Measurements from ENCODE around the gene NOS1. TPM values are rescaled to one million over a fixed set of nuclear protein-coding genes. Genes with fewer than 3 reads are reported as not detected.
"Not testable (repeated sequence)": the region's sequence is repeated elsewhere in the genome, so short reads cannot be mapped to it uniquely, and the experiment has no call there.

The NOS1 gene
- total RNA-seq, 4 donors from 2014 or later = 6.4 to 39.9 (median 8.9) TPM

DNA sequence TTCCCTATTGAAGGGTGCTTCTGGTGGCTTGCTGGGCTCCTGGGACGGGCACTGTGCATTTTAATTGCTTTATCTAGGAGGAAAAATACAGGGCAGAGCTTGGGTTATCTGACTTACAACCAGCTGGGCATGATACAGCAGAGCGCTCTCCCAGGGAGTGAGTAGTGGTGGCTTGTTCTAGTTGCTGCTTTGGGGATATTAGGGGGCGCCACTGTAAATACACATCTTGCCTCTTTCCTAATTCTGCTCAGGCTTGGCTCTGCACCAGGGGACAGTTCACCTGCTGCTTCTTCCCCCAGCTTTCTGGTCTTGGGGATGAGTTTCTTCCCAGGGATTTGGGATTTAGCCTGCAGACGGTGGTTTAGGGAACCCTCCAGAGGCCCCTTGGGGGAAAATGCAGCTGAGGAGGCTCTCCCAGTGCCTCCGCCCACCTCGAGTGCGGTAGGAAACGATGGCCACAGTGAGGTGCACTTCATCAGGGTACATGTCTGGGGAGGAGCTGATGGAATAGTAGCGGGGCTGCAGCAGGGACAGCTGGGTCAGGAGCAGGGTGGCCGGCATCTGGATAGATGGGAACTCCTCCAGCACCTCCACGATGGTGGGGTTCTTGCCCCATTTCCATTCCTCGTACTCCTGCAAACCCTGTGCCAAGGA is 134.3 kb downstream of the NOS1 start:
- Histone ChIP-seq H3K27ac (no peak overlapping the region), H3K36me3 (peaks cover 0 to 26% of the 10 kb centered on the region in 2 donors), H3K9me3 (no peaks in the 10 kb centered on the region), H3K4me3 (no peak overlapping the region), H3K4me1 (no peaks in the 10 kb centered on the region), H3K27me3 (no peaks in the 10 kb centered on the region)
- ATAC-seq = no peak
- no peak for DNase-seq
- intact Hi-C loops (cut with DNase I; ENCODE audit: low total_unique reads) = no loop called here
- TF ChIP-seq, protein P1, sequence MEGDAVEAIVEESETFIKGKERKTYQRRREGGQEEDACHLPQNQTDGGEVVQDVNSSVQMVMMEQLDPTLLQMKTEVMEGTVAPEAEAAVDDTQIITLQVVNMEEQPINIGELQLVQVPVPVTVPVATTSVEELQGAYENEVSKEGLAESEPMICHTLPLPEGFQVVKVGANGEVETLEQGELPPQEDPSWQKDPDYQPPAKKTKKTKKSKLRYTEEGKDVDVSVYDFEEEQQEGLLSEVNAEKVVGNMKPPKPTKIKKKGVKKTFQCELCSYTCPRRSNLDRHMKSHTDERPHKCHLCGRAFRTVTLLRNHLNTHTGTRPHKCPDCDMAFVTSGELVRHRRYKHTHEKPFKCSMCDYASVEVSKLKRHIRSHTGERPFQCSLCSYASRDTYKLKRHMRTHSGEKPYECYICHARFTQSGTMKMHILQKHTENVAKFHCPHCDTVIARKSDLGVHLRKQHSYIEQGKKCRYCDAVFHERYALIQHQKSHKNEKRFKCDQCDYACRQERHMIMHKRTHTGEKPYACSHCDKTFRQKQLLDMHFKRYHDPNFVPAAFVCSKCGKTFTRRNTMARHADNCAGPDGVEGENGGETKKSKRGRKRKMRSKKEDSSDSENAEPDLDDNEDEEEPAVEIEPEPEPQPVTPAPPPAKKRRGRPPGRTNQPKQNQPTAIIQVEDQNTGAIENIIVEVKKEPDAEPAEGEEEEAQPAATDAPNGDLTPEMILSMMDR (IDR thresholded peaks at IDR 0.05 in 4 of 5, conservative IDR thresholded peaks at IDR 0.05 in 1 of 5) = no peak
- TF ChIP-seq POLR2A (IDR thresholded peaks at IDR 0.05) = no peak
- in situ Hi-C loops (cut with MboI; ENCODE audit: low sequenced_read_pairs in 4 of 4) = loop anchor here in 2 of 4 donors (25.0 kb wide), 1 partner anchor 360 kb away; no protein-coding TSS in a partner anchor

DNA sequence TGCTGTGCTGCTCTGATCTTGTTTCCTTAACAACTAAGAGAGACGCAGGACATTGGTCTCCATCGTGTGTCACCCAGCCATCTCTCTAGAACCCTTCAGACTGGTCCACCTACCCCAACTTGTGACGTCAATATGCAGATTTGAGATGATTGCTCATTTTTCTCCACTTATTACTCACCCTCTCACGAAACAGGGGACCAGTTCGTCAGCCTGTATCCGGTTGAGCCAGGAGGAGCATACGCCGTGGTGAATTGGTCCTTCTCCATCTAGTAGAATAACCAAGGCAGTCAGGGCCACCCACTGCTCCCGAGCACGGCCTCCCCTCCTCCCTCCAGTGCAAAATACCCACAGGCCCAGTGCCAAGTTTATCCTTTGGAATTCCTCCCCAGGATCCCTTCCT is 134.9 kb downstream of the NOS1 start:
- H3K27ac ChIP-seq = no peak overlapping the region
- intact Hi-C loops (cut with DNase I; ENCODE audit: low total_unique reads) = no loop called here
- TF ChIP-seq, protein P1 (IDR thresholded peaks at IDR 0.05 in 4 of 5, conservative IDR thresholded peaks at IDR 0.05 in 1 of 5) = no peak
- TF ChIP-seq POLR2A (IDR thresholded peaks at IDR 0.05) = no peak
- peaks cover 0 to 22% of the 10 kb centered on the region in 2 donors for H3K36me3 ChIP-seq
- no peak overlapping the region for H3K4me3 ChIP-seq
- ATAC-seq (no peak), DNase-seq (no peak)
- in situ Hi-C loops (cut with MboI; ENCODE audit: low sequenced_read_pairs in 4 of 4) = loop anchor here in 2 of 4 donors (25.0 kb wide), 1 partner anchor 361 kb away; no protein-coding TSS in a partner anchor
- no peaks in the 10 kb centered on the region for H3K9me3 ChIP-seq
- no peaks in the 10 kb centered on the region for H3K27me3 ChIP-seq
- no peaks in the 10 kb centered on the region for H3K4me1 ChIP-seq

DNA sequence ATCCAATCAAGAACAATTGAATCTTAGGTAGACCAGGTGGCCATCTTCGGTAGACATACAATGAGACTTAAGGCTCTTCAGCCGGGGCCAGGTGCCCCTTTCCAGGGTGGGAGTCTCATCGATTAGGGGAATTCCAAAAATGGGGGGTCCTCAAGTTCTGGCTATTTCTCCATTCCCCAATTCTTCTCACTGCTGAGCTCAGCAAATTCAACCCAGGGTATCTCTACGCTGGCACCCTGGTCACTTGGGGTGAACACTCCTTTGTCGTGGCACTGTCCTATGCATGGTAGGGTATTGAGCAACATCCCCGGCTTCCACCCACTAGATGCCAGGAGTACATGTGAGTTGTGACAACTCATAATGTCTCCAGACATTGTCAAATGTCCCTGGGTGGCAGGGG is 136.2 kb downstream of the NOS1 start:
- TF ChIP-seq POLR2A (IDR thresholded peaks at IDR 0.05) = no peak
- TF ChIP-seq, protein P1 (IDR thresholded peaks at IDR 0.05 in 4 of 5, conservative IDR thresholded peaks at IDR 0.05 in 1 of 5) = no peak
- no peaks in the 10 kb centered on the region for H3K27me3 ChIP-seq
- H3K4me1 ChIP-seq = no peaks in the 10 kb centered on the region
- in situ Hi-C loops (cut with MboI; ENCODE audit: low sequenced_read_pairs in 4 of 4) = loop anchor here in 2 of 4 donors (25.0 kb wide), 1 partner anchor 362 kb away; no protein-coding TSS in a partner anchor
- no peaks in the 10 kb centered on the region for H3K9me3 ChIP-seq
- DNase-seq = no peak
- H3K27ac ChIP-seq = no peak overlapping the region
- intact Hi-C loops (cut with DNase I; ENCODE audit: low total_unique reads) = no loop called here
- no peak overlapping the region for H3K4me3 ChIP-seq
- peaks cover 0 to 9% of the 10 kb centered on the region in 2 donors for H3K36me3 ChIP-seq
- no peak for ATAC-seq

DNA sequence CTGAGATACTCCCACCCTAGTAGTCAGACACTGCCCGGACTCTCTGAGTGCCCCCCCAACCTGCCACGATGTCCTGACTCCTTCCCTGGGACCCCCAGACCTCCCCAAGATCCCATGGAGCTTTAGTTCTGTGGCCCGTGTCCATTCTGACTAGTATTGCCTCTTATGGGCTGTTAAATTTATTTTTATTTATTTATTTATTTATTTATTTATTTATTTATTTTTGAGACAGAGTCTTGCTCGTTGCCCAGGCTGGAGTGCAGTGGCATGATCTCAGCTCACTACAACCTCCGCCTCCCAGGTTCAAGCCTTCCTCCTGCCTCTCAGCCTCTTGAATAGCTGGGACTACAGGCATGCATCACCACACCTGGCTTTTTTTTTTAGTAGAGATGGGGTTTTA is 140.5 kb downstream of the NOS1 start:
- not testable (repeated sequence) for H3K27me3 ChIP-seq
- in situ Hi-C loops (cut with MboI; ENCODE audit: low sequenced_read_pairs in 4 of 4) = loop anchor here in 1 of 4 donors (25.0 kb wide), 1 partner anchor 366 kb away; no protein-coding TSS in a partner anchor

DNA sequence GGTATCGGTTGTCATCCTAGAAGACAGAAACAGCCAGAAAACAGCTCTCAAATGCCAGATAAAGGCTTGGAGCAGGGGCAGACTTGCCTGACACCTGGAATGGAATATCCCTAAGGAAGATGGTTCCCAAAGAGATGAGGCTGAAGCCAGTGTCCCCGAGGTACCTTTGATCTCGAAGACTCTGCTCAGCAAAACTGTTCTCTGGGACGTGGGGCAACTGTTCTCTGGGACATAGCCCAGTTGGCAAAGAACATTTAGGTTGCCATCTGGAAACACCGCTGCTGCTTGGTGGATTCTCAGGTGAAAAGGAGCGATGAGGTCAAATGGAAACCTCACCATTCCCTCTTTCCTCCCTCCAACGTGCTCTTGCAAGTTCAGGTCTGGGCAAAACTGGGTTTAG is 143.3 kb downstream of the NOS1 start:
- intact Hi-C loops (cut with DNase I; ENCODE audit: low total_unique reads) = no loop called here
- H3K9me3 ChIP-seq = no peaks in the 10 kb centered on the region
- ATAC-seq = peak; percentile 65 to 86
- in situ Hi-C loops (cut with MboI; ENCODE audit: low sequenced_read_pairs in 4 of 4) = loop anchor here (10.0 to 25.0 kb wide), 3 partner anchors 369 to 617 kb away; no protein-coding TSS in a partner anchor
- DNase-seq = no peak
- H3K4me1 ChIP-seq = peaks cover 7 to 8% of the 10 kb centered on the region in 2 donors
- TF ChIP-seq, protein P1 (IDR thresholded peaks at IDR 0.05 in 4 of 5, conservative IDR thresholded peaks at IDR 0.05 in 1 of 5) = no peak
- no peak for TF ChIP-seq POLR2A (IDR thresholded peaks at IDR 0.05)
- no peaks in the 10 kb centered on the region for H3K36me3 ChIP-seq
- H3K4me3 ChIP-seq = no peak overlapping the region
- no peaks in the 10 kb centered on the region for H3K27me3 ChIP-seq
- peak overlapping the region in 2 of 4 donors; percentile 22 to 56 for H3K27ac ChIP-seq

More for the DNA sequence above, 140.5 kb downstream of the NOS1 start:
- intact Hi-C loops (cut with DNase I; ENCODE audit: low total_unique reads); ATAC-seq; H3K4me3 ChIP-seq; H3K27ac ChIP-seq; DNase-seq; H3K4me1 ChIP-seq; H3K9me3 ChIP-seq; H3K36me3 ChIP-seq: not testable (repeated sequence)
